Subcutaneous adipose tissue (tissue), 4 donors: ENCODE data around the gene TTYH3. TPM values are rescaled to one million over a fixed set of nuclear protein-coding genes. Genes with fewer than 3 reads are reported as not detected.

Experiments used
- total RNA-seq, 4 donors: library from RNA; depleted of rRNA; stranded (reverse); fragments of >200 nt; gene quantifications; one replicate each; pipeline ENCODE4 v1.1.0, GENCODE V29; 2016
- TF ChIP-seq, protein P1 (sequence below): fragments of 450-650 bp; IDR thresholded peaks from one replicate; pipeline ENCODE4 v1.5.1; 2016; ENCODE audit warnings: low read depth, mild to moderate bottlenecking, control low read depth, antibody characterized with exemption, moderate library complexity

TTYH3 gene
- total RNA-seq, 4 donors from 2014 or later = 16.0 to 45.4 (median 21.5) TPM

DNA sequence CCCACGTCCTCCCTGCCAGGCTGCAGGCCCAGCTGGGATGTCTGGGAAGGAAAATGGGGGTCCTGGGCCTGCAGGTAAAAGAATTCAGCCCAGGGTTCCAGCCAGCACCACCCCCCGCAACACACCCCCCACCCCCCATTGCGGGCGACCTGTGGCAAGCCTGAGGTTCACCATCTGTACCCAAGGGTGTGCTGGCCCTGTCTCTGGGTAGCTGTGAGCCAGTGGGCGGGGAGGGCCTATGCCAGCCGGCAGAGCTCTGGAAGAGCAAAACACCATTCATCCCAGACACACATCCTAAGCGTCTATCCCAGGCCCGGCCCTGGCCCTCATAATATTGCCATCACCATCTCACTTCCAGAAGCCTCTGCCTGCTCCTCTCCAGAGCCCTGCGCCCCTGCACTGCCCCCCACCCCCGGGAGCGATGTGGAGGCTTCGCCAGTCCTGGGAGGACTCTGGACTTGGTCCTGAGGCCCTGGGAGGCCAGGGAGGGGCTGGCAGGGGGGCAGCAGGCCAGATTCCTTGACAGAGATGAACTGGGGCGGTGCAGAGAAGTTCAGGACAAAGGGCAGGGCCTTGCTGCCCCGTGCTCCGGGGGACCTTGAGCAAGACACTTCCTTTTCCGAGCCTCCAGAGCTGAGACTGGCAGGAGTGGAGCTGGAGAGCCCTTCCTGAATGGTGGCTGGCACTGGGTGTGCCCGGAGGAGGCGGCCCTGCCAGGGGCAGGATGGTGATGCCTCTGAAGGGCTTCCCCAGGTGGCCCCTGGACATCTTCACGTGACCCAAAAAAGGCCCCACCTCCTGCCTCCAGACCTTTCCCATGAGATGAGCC, 8.7 kb upstream of the TTYH3 start:
- TF ChIP-seq, protein P1, sequence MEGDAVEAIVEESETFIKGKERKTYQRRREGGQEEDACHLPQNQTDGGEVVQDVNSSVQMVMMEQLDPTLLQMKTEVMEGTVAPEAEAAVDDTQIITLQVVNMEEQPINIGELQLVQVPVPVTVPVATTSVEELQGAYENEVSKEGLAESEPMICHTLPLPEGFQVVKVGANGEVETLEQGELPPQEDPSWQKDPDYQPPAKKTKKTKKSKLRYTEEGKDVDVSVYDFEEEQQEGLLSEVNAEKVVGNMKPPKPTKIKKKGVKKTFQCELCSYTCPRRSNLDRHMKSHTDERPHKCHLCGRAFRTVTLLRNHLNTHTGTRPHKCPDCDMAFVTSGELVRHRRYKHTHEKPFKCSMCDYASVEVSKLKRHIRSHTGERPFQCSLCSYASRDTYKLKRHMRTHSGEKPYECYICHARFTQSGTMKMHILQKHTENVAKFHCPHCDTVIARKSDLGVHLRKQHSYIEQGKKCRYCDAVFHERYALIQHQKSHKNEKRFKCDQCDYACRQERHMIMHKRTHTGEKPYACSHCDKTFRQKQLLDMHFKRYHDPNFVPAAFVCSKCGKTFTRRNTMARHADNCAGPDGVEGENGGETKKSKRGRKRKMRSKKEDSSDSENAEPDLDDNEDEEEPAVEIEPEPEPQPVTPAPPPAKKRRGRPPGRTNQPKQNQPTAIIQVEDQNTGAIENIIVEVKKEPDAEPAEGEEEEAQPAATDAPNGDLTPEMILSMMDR = no peak

DNA sequence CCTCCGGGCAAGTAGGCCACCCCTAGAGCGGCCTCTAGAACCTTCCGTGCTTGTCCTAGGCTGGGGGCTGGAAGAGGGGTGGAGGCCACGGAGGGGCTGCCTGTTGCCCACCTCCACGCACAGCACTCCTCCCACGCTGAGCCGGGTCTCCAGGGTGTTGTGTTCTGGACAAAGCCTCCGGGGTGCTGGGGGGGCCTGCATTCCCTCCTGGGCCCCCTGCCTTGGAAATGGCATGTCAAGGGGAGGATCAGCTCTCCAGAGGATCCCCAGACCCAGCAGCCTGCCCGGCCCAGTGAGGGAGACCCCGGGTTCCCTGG, 8.1 kb upstream of the TTYH3 start:
- TF ChIP-seq, protein P1 = no peak

DNA sequence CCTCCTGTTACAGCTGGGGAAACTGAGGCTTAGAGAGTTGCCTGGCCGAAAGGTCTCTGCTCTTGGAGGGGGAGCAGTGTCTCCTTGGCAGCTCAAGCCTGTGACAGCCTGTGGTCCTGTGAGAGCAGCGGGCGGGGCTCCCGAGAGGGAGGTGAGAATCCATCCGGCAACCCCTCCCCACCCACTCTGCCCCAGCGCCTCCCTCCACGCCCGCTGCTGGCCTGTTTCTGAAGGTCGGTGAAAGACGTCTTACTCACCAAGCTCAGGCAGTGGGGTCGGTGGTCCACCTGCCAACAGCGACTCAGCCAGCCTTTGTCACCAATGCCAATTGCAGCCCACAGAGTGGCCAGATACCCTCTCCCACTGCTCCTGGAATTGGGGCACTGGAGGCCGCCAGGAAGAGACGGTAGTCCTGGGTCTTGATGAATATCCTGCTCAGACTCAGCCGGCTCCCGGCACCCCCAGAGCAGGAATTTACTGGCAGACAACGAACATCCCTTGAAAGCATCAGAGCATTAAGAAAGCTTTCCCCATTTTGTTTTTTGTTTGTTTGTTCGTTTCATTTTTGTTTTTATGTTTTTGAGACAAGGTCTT, 7.4 kb upstream of the TTYH3 start:
- TF ChIP-seq, protein P1 = no peak

DNA sequence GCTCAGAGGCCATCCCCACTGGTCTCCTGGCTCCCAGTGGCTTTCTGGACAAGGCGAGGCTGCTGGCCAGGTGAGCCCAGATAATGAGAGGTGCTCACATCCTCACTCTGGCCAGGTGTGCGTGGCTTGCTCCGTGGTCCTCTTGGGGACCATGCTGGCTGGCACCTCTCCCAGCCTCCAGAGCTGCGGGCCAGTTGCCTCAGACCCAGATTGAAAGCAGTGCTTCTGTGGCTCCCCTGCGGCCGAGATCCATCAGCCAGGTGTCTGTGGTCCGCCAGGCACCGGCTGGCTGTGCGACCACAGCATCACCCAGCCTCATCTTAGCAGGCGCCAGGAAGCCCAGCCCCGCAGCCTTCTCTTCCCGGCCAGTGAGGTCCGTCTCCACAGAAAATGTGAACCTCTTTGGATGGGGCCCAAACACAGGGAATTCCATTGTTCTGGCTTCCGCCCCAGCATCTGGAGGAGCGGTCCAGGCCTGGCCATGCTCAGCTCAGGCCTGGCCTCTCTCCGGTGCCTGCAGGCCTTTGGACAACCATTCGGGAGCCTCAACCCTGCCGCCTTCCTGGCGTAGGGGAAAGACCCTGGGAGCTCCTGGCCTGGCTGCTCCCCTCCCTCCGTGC, 5.2 kb upstream of the TTYH3 start:
- TF ChIP-seq, protein P1 = no peak

DNA sequence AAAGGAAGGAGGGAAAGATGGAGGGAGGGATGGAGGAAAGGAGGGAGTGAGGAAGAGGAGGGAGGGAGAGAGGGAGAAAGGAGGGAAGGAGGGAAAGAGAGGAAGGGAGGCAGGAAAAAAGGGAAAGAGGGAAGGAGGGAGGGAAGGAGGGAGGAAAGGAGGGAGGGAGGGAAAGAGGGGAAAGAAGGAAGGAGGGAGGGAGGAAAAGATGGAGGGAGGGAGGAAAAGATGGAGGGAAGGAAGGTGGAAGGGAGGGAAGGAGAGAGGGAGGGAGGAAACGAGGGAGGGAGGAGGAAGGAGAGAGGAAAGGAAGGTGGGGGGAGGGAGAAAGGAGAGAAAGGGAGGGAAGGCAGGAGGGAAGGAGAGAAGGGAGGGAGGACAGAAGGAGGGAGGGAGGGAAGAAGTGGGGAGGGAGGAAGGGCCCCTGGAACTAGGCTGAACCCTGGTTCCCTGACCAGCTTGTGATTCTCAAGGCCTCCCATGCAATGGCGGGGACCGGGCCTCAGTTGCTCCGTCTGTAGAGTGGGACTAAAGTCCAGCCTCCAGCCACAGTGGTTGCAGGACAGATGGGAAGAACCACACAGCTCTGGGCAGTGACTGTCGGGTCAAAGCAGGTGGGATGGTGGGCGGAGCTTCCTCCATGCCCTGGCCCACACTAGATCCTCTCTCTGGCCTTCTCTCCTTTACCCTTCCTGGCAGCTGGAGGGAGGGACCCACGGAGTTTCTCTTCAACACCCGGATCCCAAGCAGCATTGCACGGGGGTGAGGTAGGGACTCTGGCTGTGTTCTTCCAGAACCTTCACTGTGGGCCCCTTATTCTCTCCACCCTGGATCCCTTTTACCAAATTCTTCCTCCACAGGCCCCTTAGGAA, 4.3 kb upstream of the TTYH3 start:
- TF ChIP-seq, protein P1 = no peak

DNA sequence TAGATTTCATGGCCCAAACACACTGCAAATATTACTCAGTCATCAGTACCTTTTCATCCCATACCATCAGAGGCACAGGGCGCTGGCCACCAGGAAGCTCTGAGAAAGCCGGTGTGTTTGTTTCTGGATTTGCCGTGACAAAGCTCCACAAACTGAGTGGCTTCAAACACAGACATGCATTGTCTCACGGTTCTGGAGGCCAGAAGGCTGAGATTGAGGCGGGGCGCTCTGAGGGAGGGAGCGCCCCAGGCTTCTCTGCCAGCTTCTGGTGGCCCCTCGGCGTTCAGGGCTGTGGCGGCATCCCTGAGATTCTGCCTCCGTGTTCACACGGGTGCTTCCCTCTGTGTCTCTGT, 3.7 kb upstream of the TTYH3 start:
- TF ChIP-seq, protein P1 = no peak
